ENCODE data around the gene GABARAPL1.

The GABARAPL1 gene

GRCh38 chr12:10234562-10234961 lies 21.9 kb downstream of the GABARAPL1 start:
- no peak for DNase-seq (ENCODE audit: low read depth in 2 of 2)

GRCh38 chr12:10235761-10236631 lies 23.3 kb downstream of the GABARAPL1 start:
- peak; percentile 22 to 28 for DNase-seq (ENCODE audit: low read depth in 2 of 2)

- DNase-seq (ENCODE audit: low read depth in 2 of 2) = no peak
Observed at GRCh38 chr12:10236720-10237119, 24.0 kb downstream of the GABARAPL1 start.

GRCh38 chr12:10238526-10238925 lies 25.8 kb downstream of the GABARAPL1 start:
- no peak for DNase-seq (ENCODE audit: low read depth in 2 of 2)

- no peak for DNase-seq (ENCODE audit: low read depth in 2 of 2)
Observed at GRCh38 chr12:10241290-10241689, 28.6 kb downstream of the GABARAPL1 start.

- no peak for DNase-seq (ENCODE audit: low read depth in 2 of 2)
Observed at GRCh38 chr12:10241727-10242126, 29.1 kb downstream of the GABARAPL1 start.

- DNase-seq (ENCODE audit: low read depth in 2 of 2) = no peak
Observed at GRCh38 chr12:10242539-10242938, 29.9 kb downstream of the GABARAPL1 start.

- no peak for DNase-seq (ENCODE audit: low read depth in 2 of 2)
Observed at GRCh38 chr12:10243818-10244520, 31.3 kb downstream of the GABARAPL1 start.

- no peak for DNase-seq (ENCODE audit: low read depth in 2 of 2)
Observed at GRCh38 chr12:10247436-10248058, 34.9 kb downstream of the GABARAPL1 start.

- DNase-seq (ENCODE audit: low read depth in 2 of 2) = no peak
Observed at GRCh38 chr12:10249690-10250455, 37.2 kb downstream of the GABARAPL1 start.

GRCh38 chr12:10251669-10252068 lies 39.0 kb downstream of the GABARAPL1 start:
- DNase-seq (ENCODE audit: low read depth in 2 of 2) = no peak

- no peak for DNase-seq (ENCODE audit: low read depth in 2 of 2)
Observed at GRCh38 chr12:10252201-10252600, 39.5 kb downstream of the GABARAPL1 start.

- no peak for DNase-seq (ENCODE audit: low read depth in 2 of 2)
Observed at GRCh38 chr12:10256064-10256463, 43.4 kb downstream of the GABARAPL1 start.

- DNase-seq (ENCODE audit: low read depth in 2 of 2) = no peak
Observed at GRCh38 chr12:10260927-10261326, 48.2 kb downstream of the GABARAPL1 start.

GRCh38 chr12:10268037-10268436 lies 55.4 kb downstream of the GABARAPL1 start:
- DNase-seq (ENCODE audit: low read depth in 2 of 2) = no peak

- DNase-seq (ENCODE audit: low read depth in 2 of 2) = no peak
Observed at GRCh38 chr12:10272467-10272866, 59.8 kb downstream of the GABARAPL1 start.

Data from activated CD4-positive, alpha-beta T cell treated with anti-CD3 and anti-CD28 coated beads for 24 hours (primary cell).